PC-3 (cell line): ENCODE data around the gene CKS2. TPM values are rescaled to one million over a fixed set of nuclear protein-coding genes. Genes with fewer than 3 reads are reported as not detected.

Experiments
- ATAC-seq: fragments of 200-7000 bp; cut with Tn5 transposase; 2 replicates; pipeline ENCODE4 v1.9.1; 2020; ENCODE audit warnings: mild to moderate bottlenecking, moderate library complexity
- BruUV-seq: library from RNA; stranded (reverse); fragments of 400-500 nt; replicated peaks from 2 replicates; lab custom pipeline; 2021; lab: Mats Ljungman, UMichigan
- CTCF ChIA-PET: fragments of 300-600 bp; sonication (Branson Sonifier 250); formaldehyde crosslinking; loops from one replicate; lab custom pipeline; 2022; ENCODE audit warnings: antibody characterized with exemption; lab: Charles Lee
- POLR2A ChIA-PET: fragments of 300-600 bp; sonication (Branson Sonifier 250); formaldehyde crosslinking; loops from one replicate; lab custom pipeline; 2022; ENCODE audit warnings: antibody characterized with exemption; ENCODE audit not compliant: unreplicated experiment; lab: Charles Lee
- DNase-seq: peaks from one replicate; pipeline ENCODE4 v3.0.0-alpha.2; 2015
- H2AFZ ChIP-seq: fragments of 300-600 bp; sonication (generic); 2 replicates; pipeline ENCODE4 v1.6.0; 2016; ENCODE audit warnings: antibody characterized with exemption, low read length
- H3F3A ChIP-seq: fragments of 300-600 bp; sonication (generic); one replicate; pipeline ENCODE4 v1.6.0; 2017; ENCODE audit warnings: antibody characterized with exemption, low read length, control low read depth, mild to moderate bottlenecking; ENCODE audit not compliant: unreplicated experiment
- H3K27ac ChIP-seq: fragments of 300-600 bp; sonication (generic); 2 replicates; pipeline ENCODE4 v1.5.1; 2016; ENCODE audit warnings: mild to moderate bottlenecking, low read length
- H3K27me3 ChIP-seq: fragments of 300-600 bp; sonication (generic); 2 replicates; pipeline ENCODE4 v1.6.1; 2016; ENCODE audit warnings: low read length, mixed read lengths
- H3K36me3 ChIP-seq: fragments of 300-600 bp; sonication (generic); 2 replicates; pipeline ENCODE4 v1.6.1; 2016; ENCODE audit warnings: low read depth, mixed run types, low read length, mixed read lengths
- H3K4me1 ChIP-seq: fragments of 300-600 bp; sonication (generic); 2 replicates; pipeline ENCODE4 v1.5.1; 2016; ENCODE audit warnings: low read length; ENCODE audit not compliant: insufficient read depth
- H3K4me2 ChIP-seq: fragments of 300-600 bp; sonication (generic); 2 replicates; pipeline ENCODE4 v1.6.0; 2016; ENCODE audit warnings: low read length
- H3K4me3 ChIP-seq: fragments of 300-600 bp; sonication (generic); 2 replicates; pipeline ENCODE4 v1.5.1; 2016; ENCODE audit warnings: mild to moderate bottlenecking, low read length, mixed read lengths
- H3K79me2 ChIP-seq: fragments of 300-600 bp; sonication (generic); 2 replicates; pipeline ENCODE4 v1.6.1; 2017; ENCODE audit warnings: low read length, mixed read lengths
- H3K9ac ChIP-seq: fragments of 300-600 bp; sonication (generic); 2 replicates; pipeline ENCODE4 v1.6.0; 2016; ENCODE audit warnings: mild to moderate bottlenecking, low read length
- H3K9me2 ChIP-seq: fragments of 300-600 bp; sonication (generic); replicated peaks from 2 replicates; pipeline ENCODE4 v1.6.1; 2016; ENCODE audit warnings: mixed run types, low read length, mixed read lengths
- H3K9me3 ChIP-seq: fragments of 300-600 bp; sonication (generic); 2 replicates; pipeline ENCODE4 v1.6.1; 2016; ENCODE audit warnings: low read length, mixed read lengths
- H4K20me1 ChIP-seq: fragments of 300-600 bp; sonication (generic); 2 replicates; pipeline ENCODE4 v1.6.1; 2016; ENCODE audit warnings: low read length, mixed read lengths
- CTCF ChIP-seq: fragments of 300-600 bp; sonication (generic); conservative IDR thresholded peaks from 2 replicates; pipeline ENCODE4 v1.5.1; 2017; ENCODE audit warnings: antibody characterized with exemption, low read depth, mild to moderate bottlenecking, low read length
- EZH2 ChIP-seq: fragments of 300-600 bp; sonication (generic); IDR thresholded peaks from one replicate; pipeline ENCODE4 v1.6.1; 2017; ENCODE audit warnings: antibody characterized with exemption, mild to moderate bottlenecking, low read length; ENCODE audit not compliant: unreplicated experiment
- EZH2phosphoT487 ChIP-seq: fragments of 300-600 bp; sonication (generic); IDR thresholded peaks from 2 replicates; pipeline ENCODE4 v1.6.1; 2018; ENCODE audit warnings: mild to moderate bottlenecking, antibody characterized with exemption, low read length, borderline replicate concordance
- intact Hi-C: fragments of 100-400 bp; cut with micrococcal nuclease; formaldehyde crosslinking; loops from 2 replicates; pipeline ENCODE4 v1.9.0; 2023
- total RNA-seq: library from RNA; depleted of rRNA; stranded (reverse); fragments of >200 nt; gene quantifications from 2 replicates; pipeline ENCODE4 v1.2.3, GENCODE V29; 2014

The CKS2 gene
- total RNA-seq, 1 experiment from 2014 or later = 147 TPM

- no peak for TF ChIP-seq EZH2
- TF ChIP-seq CTCF = no peak
- TF ChIP-seq EZH2phosphoT487 = no peak
- H3K9me3 ChIP-seq = no peaks in the 10 kb centered on the region
- intact Hi-C loops = no loop called here
- H3K4me3 ChIP-seq = no peak overlapping the region
- H3F3A ChIP-seq = no peaks in the 10 kb centered on the region
- DNase-seq = no peak
- ChIA-PET CTCF (no interaction called here), POLR2A (no interaction called here)
- no peak overlapping the region for H3K4me2 ChIP-seq
- no peaks in the 10 kb centered on the region; the same call in none of the 2 replicates for H3K36me3 ChIP-seq
- H2AFZ ChIP-seq = no peak overlapping the region
- TSS peak; percentile 16 for BruUV-seq
- H3K9me2 ChIP-seq = no peaks in the 10 kb centered on the region
- H3K79me2 ChIP-seq = no peaks in the 10 kb centered on the region
- no peak overlapping the region for H3K27ac ChIP-seq
- no peak for ATAC-seq
- H3K9ac ChIP-seq = no peak overlapping the region
- H4K20me1 ChIP-seq = no peaks in the 10 kb centered on the region
- H3K4me1 ChIP-seq = no peaks in the 10 kb centered on the region
- H3K27me3 ChIP-seq = no peaks in the 10 kb centered on the region
These were observed 48.0 kb downstream of the CKS2 start for GRCh38 chr9:89358985-89359384.

- H3K79me2 ChIP-seq = no peaks in the 10 kb centered on the region
- no peaks in the 10 kb centered on the region for H3K9me2 ChIP-seq
- DNase-seq (no peak), ATAC-seq (no peak)
- POLR2A ChIA-PET = no interaction called here
- CTCF ChIA-PET = no interaction called here
- H3K4me3 ChIP-seq = no peak overlapping the region
- no peaks in the 10 kb centered on the region for H3K4me1 ChIP-seq
- TF ChIP-seq EZH2phosphoT487 (no peak), EZH2 (no peak), CTCF (no peak)
- no peak overlapping the region for H3K27ac ChIP-seq
- no peaks in the 10 kb centered on the region; the same call in none of the 2 replicates for H3K36me3 ChIP-seq
- H3K9ac ChIP-seq = no peak overlapping the region
- H2AFZ ChIP-seq = no peak overlapping the region
- no peaks in the 10 kb centered on the region for H3K9me3 ChIP-seq
- no peak overlapping the region for H3K4me2 ChIP-seq
- intact Hi-C loops = no loop called here
- no peaks in the 10 kb centered on the region for H3K27me3 ChIP-seq
- BruUV-seq = no TSS peak
- H3F3A ChIP-seq = no peaks in the 10 kb centered on the region
- no peaks in the 10 kb centered on the region for H4K20me1 ChIP-seq
These were observed 48.8 kb downstream of the CKS2 start for GRCh38 chr9:89359751-89360261.

GRCh38 chr9:89360465-89360864, 49.5 kb downstream of the CKS2 start:
- Histone ChIP-seq H4K20me1 (no peaks in the 10 kb centered on the region), H3K4me3 (no peak overlapping the region), H3K4me1 (no peaks in the 10 kb centered on the region), H2AFZ (no peak overlapping the region), H3K4me2 (no peak overlapping the region), H3K27me3 (no peaks in the 10 kb centered on the region), H3K9me2 (no peaks in the 10 kb centered on the region), H3K79me2 (no peaks in the 10 kb centered on the region), H3K9me3 (no peaks in the 10 kb centered on the region), H3K9ac (no peak overlapping the region), H3F3A (no peaks in the 10 kb centered on the region), H3K36me3 (no peaks in the 10 kb centered on the region; the same call in none of the 2 replicates), H3K27ac (no peak overlapping the region)
- BruUV-seq = no TSS peak
- ATAC-seq (no peak), DNase-seq (no peak)
- TF ChIP-seq EZH2phosphoT487 (no peak), EZH2 (no peak), CTCF (no peak)
- ChIA-PET CTCF (no interaction called here), POLR2A (no interaction called here)
- intact Hi-C loops = no loop called here
